Muscle of leg (tissue), 11 donors: ENCODE results near the gene SHLD1. TPM values are rescaled to one million over a fixed set of nuclear protein-coding genes. Genes with fewer than 3 reads are reported as not detected.

Source experiments
- DNase-seq: peaks from one replicate; pipeline ENCODE4 v3.0.0; 2013
- H3K27ac ChIP-seq: one replicate; pipeline ENCODE4 v1.5.1; 2013; ENCODE audit warnings: mild to moderate bottlenecking, low read length, control low read depth
- H3K27me3 ChIP-seq: one replicate; pipeline ENCODE4 v1.6.1; 2013; ENCODE audit warnings: low read length; ENCODE audit not compliant: control insufficient read depth, insufficient read depth
- H3K36me3 ChIP-seq: one replicate; pipeline ENCODE4 v1.6.1; 2013; ENCODE audit warnings: low read length; ENCODE audit not compliant: control insufficient read depth, insufficient read depth
- H3K4me1 ChIP-seq: one replicate; pipeline ENCODE4 v1.6.1; 2013; ENCODE audit warnings: low read length; ENCODE audit not compliant: control insufficient read depth, insufficient read depth
- H3K4me3 ChIP-seq: one replicate; pipeline ENCODE4 v1.5.1; 2013; ENCODE audit warnings: low read length, control low read depth
- H3K9me3 ChIP-seq: replicated peaks from 2 replicates; pipeline ENCODE4 v1.6.1; 2013; ENCODE audit warnings: low read depth, low read length; ENCODE audit not compliant: control insufficient read depth
- WGBS: methylation state at CpG from one replicate; pipeline ENCODE4 v1.1.5; 2013; ENCODE audit warnings: missing lambda C conversion rate; ENCODE audit not compliant: insufficient coverage; 5-methylcytosine and 5-hydroxymethylcytosine counted together
- polyA plus RNA-seq, 8 donors: library from polyadenylated mRNA; unstranded; fragments of 120-200 nt; gene quantifications; one replicate each; pipeline versions ENCODE4 v1.2.1 to v1.2.3, GENCODE V29; 2013; ENCODE audit warnings: inconsistent platforms in 1 of 8, low replicate concordance in 1 of 8; ENCODE audit not compliant: insufficient read length in 8 of 8, insufficient read depth in 1 of 8
- total RNA-seq: library from RNA; stranded (reverse); fragments of 120-200 nt; gene quantifications from one replicate; pipeline ENCODE4 v1.2.4, GENCODE V29; 2013

SHLD1 gene
- total and polyA plus RNA-seq, 9 donors: 4.3 to 8.0 (median 6.1) TPM

GRCh38 chr20:5829241-5829809, 79.1 kb downstream of the SHLD1 start:
- H3K36me3 ChIP-seq: no peaks in the 10 kb centered on the region
- H3K4me3 ChIP-seq: no peak overlapping the region
- H3K4me1 ChIP-seq: no peaks in the 10 kb centered on the region
- H3K27ac ChIP-seq: no peak overlapping the region
- H3K9me3 ChIP-seq: no peaks in the 10 kb centered on the region
- no peaks in the 10 kb centered on the region for H3K27me3 ChIP-seq
- no peak for DNase-seq
- no CpG with 5 or more reads among the region's 3 CpGs for WGBS

GRCh38 chr20:5831539-5832237, 81.5 kb downstream of the SHLD1 start:
- Histone ChIP-seq H3K4me1 (peaks cover 7% of the 10 kb centered on the region), H3K27me3 (no peaks in the 10 kb centered on the region), H3K4me3 (no peak overlapping the region), H3K36me3 (no peaks in the 10 kb centered on the region), H3K9me3 (no peaks in the 10 kb centered on the region), H3K27ac (no peak overlapping the region)
- no peak for DNase-seq
- WGBS: 90% methylated on average over 9 of the region's 12 CpGs

- Histone ChIP-seq H3K27me3 (no peaks in the 10 kb centered on the region), H3K36me3 (no peaks in the 10 kb centered on the region), H3K27ac (no peak overlapping the region), H3K9me3 (no peaks in the 10 kb centered on the region), H3K4me3 (no peak overlapping the region), H3K4me1 (peaks cover 7% of the 10 kb centered on the region)
- DNase-seq: no peak
- no CpG with 5 or more reads among the region's 6 CpGs for WGBS
These were observed 83.2 kb downstream of the SHLD1 start for GRCh38 chr20:5833309-5833941.

GRCh38 chr20:5834436-5835005, 84.3 kb downstream of the SHLD1 start:
- peaks cover 7% of the 10 kb centered on the region for H3K4me1 ChIP-seq
- no peak overlapping the region for H3K4me3 ChIP-seq
- no peaks in the 10 kb centered on the region for H3K27me3 ChIP-seq
- no peak overlapping the region for H3K27ac ChIP-seq
- no peaks in the 10 kb centered on the region for H3K9me3 ChIP-seq
- H3K36me3 ChIP-seq: no peaks in the 10 kb centered on the region
- no peak for DNase-seq

GRCh38 chr20:5835321-5835821, 85.2 kb downstream of the SHLD1 start:
- H3K4me3 ChIP-seq: no peak overlapping the region
- 75% methylated on average over 2 of the region's 2 CpGs for WGBS
- peaks cover 7% of the 10 kb centered on the region for H3K4me1 ChIP-seq
- peak; percentile 24 for DNase-seq
- H3K27ac ChIP-seq: no peak overlapping the region
- no peaks in the 10 kb centered on the region for H3K9me3 ChIP-seq
- H3K27me3 ChIP-seq: no peaks in the 10 kb centered on the region
- no peaks in the 10 kb centered on the region for H3K36me3 ChIP-seq

GRCh38 chr20:5835871-5836270, 85.7 kb downstream of the SHLD1 start:
- H3K36me3 ChIP-seq: no peaks in the 10 kb centered on the region
- H3K27ac ChIP-seq: no peak overlapping the region
- peak; percentile 76 for DNase-seq
- no CpG with 5 or more reads among the region's 4 CpGs for WGBS
- H3K9me3 ChIP-seq: no peaks in the 10 kb centered on the region
- H3K27me3 ChIP-seq: no peaks in the 10 kb centered on the region
- H3K4me1 ChIP-seq: peaks cover 7% of the 10 kb centered on the region
- no peak overlapping the region for H3K4me3 ChIP-seq

DNA sequence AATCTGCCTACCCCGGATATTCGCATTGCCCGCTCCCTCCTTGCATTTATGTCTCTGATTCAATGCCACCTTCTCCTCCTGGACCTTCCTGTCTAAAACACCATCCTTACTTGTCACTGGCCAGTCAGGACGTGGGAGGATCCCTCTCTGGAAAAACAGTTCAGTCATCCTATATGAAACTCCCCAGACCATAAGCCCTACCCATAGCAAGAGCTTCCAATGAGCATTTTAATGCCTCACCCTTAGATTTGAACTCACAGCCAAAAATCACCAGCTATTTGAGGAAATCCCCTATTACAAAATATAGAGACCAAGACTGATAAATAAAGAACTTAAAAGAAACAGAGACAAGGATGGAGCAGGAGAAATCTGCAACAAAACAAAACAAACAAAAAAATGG, 86.4 kb downstream of the SHLD1 start:
- Histone ChIP-seq H3K4me1 (peaks cover 7% of the 10 kb centered on the region), H3K27me3 (no peaks in the 10 kb centered on the region), H3K27ac (no peak overlapping the region), H3K9me3 (no peaks in the 10 kb centered on the region), H3K36me3 (no peaks in the 10 kb centered on the region), H3K4me3 (no peak overlapping the region)
- 78% methylated on average over 4 of the region's 4 CpGs for WGBS
- DNase-seq: no peak

DNA sequence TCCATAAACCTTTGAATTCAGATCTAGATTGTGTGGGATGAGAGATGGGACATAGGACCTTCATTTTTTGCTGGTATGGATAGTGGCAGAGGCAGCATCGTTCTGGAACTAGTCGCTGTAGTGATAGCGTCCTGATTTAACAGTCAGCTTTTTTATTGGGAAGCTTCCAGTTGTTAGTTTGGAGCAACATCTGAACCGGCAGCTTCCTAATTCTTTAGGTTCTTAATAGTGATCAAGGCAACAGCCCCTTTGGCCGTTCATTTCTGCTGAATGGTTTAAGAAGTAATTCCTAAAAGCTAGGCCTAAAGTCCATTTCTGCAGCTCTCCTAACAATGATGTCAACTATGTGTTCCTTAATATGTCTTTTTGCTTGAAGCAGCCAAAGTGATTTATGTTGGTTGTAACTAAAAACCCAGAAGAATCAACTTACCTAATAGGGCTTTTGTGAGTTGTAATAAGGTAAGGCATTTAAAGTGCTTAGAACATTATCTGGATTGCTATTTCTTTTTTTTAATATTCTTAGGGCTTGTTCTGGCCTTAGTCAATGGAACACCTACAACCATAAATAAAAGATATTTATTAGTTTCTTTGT, 90.3 kb downstream of the SHLD1 start:
- Histone ChIP-seq H3K27me3 (no peaks in the 10 kb centered on the region), H3K4me3 (no peak overlapping the region), H3K27ac (no peak overlapping the region)

DNA sequence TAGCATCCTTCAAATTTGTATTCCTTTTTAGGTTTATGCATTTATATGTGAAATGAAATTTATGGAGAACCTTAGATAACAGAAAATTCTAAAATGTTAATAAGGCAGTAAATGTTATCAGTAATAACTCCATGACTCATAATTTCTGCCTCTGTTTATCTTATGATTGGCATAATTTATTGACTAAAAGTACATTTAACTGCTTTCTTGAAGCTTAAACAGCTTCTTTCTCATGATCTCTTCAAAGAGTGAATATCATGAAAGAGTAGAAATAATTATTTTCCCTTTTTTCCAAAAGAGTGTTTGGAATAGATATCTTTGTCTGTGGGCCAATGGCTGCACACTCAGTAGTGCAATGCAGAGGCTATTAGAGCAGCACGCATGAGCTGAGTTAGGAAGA, 91.3 kb downstream of the SHLD1 start:
- H3K27ac ChIP-seq: no peak overlapping the region
- H3K36me3 ChIP-seq: no peaks in the 10 kb centered on the region
- no peaks in the 10 kb centered on the region for H3K27me3 ChIP-seq
- H3K9me3 ChIP-seq: no peaks in the 10 kb centered on the region
- H3K4me3 ChIP-seq: no peak overlapping the region
- no peak for DNase-seq
- H3K4me1 ChIP-seq: peaks cover under 1% of the 10 kb centered on the region
- WGBS: no CpG with 5 or more reads among the region's 1 CpG

More for the DNA sequence above, 90.3 kb downstream of the SHLD1 start:
- Histone ChIP-seq H3K4me1 (peaks cover 3% of the 10 kb centered on the region), H3K9me3 (no peaks in the 10 kb centered on the region), H3K36me3 (no peaks in the 10 kb centered on the region)
- DNase-seq: no peak
- WGBS: 80% methylated on average over 5 of the region's 5 CpGs

DNA sequence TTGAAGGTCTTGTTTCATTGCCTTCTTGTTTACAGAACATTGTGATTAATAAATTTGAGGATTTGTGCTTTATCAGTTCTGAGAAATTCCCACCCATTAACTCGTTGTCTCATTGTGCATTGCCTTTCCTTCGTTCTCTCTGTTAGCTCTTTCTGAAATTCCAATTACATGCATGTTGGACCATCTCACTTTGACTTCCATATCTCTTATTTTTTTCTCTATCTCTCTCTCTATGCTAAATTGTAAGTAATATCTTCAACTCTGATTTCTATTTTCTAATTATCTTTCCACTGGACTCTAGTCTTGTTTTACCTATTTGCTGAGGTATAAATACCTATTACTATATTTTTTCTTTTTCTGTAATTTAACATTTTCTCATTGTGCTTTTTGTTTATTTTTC, 92.3 kb downstream of the SHLD1 start:
- H3K9me3 ChIP-seq: no peaks in the 10 kb centered on the region
- H3K4me1 ChIP-seq: no peaks in the 10 kb centered on the region
- no peak overlapping the region for H3K27ac ChIP-seq
- WGBS: no CpG with 5 or more reads among the region's 2 CpGs
- no peaks in the 10 kb centered on the region for H3K36me3 ChIP-seq
- no peak for DNase-seq
- H3K4me3 ChIP-seq: no peak overlapping the region
- H3K27me3 ChIP-seq: no peaks in the 10 kb centered on the region
